GM18951 (cell line): ENCODE measurements around the gene SREBF2.

Source experiments
- POLR2A ChIP-seq: IDR thresholded peaks from 4 replicates; pipeline ENCODE4 v1.6.1; 2011; ENCODE audit warnings: mild to moderate bottlenecking; ENCODE audit not compliant: insufficient read length, insufficient read depth; ENCODE audit errors: extremely low read depth
- in situ Hi-C: fragments of 300-500 bp; cut with MboI; formaldehyde crosslinking; loops from one replicate; pipeline ENCODE4 v1.12.0; 2022; ENCODE audit warnings: low sequenced_read_pairs, mixed read lengths, inconsistent platforms; ENCODE audit not compliant: unreplicated experiment

The SREBF2 gene

DNA sequence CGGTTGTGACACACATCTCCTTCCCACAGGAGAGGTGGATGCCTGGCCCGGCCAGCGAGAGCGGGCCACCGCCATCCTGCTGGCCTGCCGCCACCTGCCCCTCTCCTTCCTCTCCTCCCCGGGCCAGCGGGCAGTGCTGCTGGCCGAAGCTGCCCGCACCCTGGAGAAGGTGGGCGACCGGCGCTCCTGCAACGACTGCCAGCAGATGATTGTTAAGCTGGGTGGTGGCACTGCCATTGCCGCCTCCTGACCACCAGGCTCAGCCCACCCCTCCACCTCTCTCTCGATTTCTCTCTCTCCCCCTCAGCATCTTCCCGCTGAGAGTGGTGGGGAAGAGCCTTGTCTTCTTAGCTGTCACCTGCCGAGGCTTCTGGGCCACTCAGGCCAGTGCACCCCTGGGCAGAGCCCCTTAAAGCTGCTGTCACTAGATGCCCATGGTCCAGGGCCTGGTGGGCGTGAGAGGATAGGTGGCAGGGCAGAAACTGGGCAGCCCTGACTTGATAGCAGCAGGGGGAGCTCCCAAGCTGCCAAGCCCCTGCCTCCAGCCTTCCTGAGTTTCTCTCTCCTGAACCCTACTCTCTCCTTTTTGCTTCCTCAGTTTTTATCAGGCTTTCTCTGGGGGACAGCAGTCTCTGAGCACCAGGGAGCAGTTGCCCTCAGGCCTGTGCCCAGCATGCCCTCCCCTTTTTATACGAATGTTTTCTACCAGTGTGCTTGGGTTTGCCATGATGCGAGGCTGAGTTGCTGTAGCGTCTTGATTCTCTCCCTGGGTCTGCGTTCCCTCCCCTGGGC, 72.7 kb downstream of the SREBF2 start:
- in situ Hi-C loops = no loop called here

DNA sequence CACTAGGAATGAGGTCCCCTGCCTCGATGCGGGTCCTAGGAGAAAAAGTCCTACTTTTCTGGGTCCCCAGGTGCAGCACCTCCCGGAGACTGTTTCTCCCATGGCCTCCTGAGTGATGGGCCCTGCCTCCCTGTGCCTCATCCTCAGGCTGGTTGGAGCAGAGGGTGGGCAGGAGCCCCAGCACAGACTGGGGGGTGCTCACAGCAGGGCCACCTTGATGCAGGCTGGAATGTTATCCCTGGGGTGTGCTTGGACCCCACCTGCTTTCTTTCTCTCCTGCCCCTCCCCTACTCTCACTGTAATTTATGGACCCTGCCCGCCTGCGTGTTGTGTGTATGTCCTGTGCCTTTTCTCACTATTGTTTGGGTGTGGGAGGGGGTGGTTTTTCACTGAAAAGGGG, 73.9 kb downstream of the SREBF2 start:
- in situ Hi-C loops = no loop called here
- TF ChIP-seq POLR2A = no peak

More for the DNA sequence above, 72.7 kb downstream of the SREBF2 start:
- peak; percentile 29 for TF ChIP-seq POLR2A

DNA sequence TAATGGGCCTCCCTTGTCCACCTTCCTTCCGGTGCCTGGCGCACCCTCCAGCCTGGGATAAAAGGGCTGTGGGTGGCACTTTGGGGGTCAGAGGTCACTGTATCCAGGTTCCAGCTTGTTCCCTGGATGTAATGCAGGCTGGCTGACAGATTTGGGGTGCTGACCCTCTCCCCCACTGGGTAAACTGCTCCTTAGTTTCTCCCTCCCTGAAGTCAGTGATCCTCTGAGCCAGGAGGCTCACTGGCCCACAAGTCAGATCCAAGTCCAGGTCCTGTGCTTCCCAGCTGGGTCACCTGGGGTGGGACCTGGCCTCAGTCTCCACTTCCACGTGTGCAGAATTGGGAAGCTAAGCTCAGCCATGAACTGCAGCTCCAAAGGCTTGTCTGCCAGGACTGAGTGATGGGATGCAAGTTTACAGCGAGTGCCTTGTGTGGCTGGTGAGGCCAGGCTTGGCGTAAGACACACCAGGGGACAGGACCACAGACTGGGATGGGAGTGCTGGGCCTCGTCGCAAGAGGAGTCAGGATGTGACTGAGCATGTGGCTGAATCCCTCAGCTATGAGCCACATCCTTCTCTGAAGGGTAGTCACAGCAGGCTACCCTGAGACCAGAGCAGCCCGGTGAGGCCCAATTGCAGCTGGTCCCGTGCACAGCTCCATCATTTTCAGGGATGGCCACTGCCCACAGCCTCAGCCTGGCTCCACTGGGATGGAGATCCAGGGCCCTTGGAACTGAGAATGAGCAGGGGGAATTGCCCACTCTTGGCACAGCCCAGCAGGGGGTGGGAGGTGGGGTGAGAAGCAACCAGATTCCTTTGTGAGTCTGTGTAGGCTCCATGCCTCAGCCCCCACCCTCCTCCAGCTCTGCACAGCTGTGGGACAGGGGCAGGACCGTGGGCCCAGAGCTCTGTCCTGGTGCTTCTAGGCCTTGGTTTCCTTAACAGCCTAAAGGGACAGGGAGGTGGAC, 74.8 kb downstream of the SREBF2 start:
- TF ChIP-seq POLR2A = peak; percentile 29
- in situ Hi-C loops = no loop called here

DNA sequence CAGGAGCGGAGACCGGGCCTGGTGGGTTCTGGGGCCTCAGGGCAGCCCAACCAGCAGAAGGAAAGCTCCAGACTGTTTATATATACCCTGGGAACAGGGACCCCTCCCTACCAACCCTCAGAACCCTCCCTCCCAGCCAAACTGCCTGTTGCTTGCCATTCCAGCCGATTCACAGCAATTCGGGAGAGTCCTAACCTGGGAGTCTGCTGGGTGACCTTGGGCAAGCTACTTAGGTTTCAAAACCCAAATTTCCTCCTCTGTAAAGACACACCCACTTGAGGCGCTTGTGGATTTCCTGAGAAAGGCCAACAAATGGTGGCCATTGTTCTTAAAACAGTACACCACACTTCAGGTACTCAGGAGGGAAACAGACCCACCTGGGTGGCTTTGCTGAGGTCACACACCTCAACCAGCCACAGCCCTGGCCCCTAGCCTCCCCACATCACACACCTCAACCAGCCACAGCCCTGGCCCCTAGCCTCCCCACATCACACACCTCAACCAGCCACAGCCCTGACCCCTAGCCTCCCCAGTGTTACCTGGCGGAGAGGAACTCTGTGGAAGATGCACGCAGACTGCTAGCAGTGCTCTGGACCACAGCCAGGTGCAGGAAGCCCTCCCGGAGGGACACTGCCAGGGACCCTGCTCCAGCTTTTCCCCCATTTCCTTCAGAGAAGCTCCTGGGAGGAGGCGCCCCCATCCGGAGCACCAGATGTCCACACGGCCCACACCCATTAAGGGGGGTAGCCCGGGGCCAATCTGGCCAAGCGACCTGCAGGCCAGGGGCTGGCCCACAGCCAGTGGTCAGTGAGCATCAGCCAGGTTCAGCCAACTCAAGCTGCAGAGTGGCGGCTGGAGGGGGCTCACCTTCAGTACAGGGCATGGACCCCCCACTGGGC, 75.8 kb downstream of the SREBF2 start:
- in situ Hi-C loops = no loop called here
- no peak for TF ChIP-seq POLR2A

DNA sequence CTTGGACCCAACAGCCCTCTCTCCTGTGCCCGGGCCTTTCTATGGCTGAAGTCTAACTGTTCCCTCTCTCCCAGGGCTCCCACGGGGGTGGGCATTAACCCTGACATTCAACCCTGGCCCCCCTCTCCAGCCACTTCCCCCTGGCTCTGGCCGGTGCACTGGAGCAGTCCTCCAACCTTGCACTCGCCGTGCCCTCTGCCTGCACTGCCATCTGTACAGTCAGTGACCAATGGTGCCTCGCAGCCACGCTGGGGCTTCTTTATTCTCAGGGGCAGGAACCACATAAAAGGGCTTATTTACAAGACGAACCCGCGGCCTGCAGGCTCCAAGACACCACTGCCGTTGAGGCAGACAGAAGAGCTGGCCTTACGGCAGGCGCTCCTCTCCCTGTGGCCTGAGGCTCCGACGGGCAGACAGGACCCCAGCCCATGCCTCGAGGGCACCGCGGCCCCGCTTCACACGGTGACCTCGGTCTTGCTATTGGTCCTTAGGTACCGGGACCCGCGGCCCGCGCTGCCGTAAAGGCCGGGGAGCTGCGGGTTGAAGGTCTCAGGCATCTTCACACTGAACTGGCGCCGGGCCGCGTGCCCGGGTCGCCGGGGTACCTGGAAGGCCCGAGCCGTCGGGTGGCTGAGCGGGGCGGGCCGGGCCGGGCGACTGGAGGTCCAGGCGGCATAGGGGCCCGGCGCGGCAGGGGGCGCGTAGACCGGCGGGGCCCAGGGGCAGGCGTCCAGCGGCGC, 76.6 kb downstream of the SREBF2 start:
- in situ Hi-C loops = no loop called here

DNA sequence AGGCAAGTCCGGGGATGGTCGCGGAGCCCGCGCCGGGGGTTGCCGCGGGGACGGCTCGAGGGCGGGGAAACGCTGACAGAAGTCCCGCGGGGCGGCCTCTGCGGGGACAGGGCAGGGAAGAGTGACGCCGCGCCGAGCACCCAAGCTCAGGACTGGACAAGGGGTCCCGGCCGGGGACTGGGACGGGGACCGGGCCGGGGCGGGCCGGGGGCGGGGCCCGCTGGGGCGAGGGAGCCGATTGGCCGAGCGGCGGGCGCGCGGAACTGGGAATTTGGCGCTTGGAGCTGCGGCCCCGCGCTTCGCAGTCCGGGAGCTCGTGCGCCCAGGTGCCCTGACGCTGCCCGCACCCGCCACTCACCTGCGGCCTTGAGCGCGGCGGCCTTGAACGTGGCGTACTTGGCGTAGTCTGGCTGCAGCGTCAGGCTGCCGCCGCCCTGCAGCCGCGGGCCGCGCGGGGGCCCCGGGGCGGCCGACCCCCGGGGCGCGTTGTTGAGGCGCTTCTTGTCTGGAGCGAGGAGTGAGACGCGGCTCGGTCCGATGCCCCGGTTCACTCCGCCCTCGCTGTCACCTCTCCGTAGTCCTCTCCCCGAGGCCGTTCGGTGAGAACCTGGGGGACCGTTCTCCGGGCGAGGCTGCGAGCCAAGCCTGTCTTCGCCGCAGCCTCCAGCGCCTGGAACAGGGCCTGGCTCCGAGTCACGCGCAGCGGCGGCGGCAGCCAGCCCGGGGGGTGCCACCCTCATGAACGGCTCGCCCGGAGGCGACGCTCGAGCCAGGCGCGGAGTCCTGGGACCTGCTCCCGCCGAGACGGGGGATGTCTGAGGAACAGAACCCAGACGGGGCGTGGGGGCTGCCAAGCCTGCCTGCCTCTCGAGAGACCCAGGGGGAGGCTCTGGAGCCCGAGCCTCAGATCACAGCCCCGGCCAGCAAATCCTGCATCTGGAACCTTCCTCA, 77.4 kb downstream of the SREBF2 start:
- TF ChIP-seq POLR2A = no peak
- in situ Hi-C loops = no loop called here

More for the DNA sequence above, 76.6 kb downstream of the SREBF2 start:
- TF ChIP-seq POLR2A = peak; percentile 23

DNA sequence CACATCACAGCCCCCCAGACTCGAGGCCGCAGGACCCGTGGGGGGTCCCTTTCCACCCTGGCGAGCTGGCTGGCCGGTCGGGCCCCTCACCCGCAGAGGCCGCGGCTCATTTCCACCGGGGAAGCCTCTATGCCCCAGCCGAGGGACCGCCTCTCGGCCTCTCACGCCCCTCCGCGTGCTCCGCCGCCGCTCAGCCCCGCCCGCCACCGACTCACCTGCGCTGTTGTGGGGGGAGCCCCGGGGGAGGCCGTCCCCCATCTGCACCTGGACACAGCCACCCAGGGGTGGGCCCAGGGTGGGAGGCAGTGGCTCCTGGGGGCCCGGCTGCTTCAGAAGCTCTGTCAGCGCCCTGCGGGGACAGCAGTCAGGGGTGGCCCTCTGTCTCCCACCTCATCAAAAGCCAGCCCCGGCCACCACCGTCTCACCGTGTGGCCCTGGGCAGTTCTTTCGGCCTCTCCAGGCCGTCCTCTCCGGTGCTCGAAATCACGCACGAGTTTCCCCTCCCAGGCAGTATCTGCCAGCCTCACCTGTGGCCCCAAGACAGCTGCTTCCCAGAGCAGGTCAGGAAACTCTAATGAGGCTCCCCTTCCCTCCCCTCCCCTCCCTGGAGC, 78.2 kb downstream of the SREBF2 start:
- TF ChIP-seq POLR2A = no peak
- in situ Hi-C loops = no loop called here

DNA sequence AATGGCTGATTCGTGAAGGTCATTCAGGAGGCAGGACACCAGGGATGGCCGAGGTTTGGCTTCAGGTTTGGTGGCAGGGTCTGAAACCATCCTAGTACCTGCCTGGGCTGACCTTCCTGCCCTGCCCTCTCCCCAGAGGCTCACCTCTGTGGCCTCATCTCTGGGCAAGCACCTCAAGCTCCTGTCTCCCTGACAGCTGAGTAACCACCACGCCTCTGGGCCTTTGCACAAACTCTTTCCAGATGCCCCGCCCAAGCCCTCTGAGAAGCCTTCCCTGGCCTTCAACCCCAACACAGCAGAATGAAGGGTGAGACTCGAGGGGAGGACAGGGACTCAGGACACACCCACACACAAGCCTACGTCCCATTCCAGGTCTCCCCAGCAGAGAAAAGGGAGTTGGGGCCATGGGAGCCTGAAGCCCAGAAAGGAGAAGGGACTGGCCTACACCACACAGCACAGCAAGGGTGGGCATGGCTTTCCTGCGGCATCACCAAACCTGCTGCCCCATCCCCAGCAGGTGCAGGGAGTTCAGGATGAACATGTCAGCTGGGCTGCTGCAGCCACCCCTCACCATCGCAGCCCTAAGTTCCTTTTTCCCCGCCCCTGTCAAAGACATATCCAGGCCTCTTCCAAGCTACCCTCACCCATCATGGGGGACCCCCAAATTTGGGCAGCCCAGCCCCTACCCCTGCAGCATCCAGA, 79.6 kb downstream of the SREBF2 start:
- no peak for TF ChIP-seq POLR2A
- in situ Hi-C loops = no loop called here

DNA sequence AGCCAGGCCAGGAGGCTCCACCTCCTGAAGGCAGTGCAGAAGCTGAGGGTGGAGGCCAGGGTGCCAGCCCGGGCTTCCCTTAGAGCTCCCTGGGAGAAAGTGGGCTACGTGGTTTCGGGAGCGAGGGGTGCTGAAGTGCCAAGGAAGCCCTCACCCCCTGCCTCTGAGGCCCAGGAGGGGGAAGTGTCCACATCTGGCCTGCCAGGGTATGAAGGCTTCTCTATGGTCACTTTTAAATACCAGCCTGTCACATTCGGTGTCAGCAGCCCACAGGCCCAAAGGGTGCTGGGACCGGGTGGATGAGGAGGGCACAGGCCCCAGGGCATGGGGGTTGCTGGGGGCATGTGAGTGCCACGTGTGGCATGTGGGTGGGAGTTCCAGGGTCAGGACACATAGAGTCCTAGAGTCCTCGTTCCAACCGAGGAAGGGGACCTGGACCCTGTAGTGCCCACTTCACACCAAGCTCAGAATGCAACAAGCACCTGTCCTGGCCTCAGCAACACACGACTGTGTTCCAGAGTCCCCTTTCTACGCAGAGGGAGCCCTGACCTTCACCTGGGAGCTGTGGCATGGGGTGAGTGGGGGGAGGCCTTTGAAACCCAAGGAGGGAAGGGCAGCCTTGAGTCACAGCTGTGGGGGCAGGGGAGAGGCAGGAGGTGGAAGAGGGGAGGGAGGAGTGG, 80.3 kb downstream of the SREBF2 start:
- TF ChIP-seq POLR2A = no peak
- in situ Hi-C loops = no loop called here
